ENCODE measurements around the gene ARID5B. TPM values are rescaled to one million over a fixed set of nuclear protein-coding genes. Genes with fewer than 3 reads are reported as not detected.

ARID5B gene
- total and polyA plus RNA-seq, 2 experiments from 2014 or later = 1.3 to 1.6 TPM

DNA sequence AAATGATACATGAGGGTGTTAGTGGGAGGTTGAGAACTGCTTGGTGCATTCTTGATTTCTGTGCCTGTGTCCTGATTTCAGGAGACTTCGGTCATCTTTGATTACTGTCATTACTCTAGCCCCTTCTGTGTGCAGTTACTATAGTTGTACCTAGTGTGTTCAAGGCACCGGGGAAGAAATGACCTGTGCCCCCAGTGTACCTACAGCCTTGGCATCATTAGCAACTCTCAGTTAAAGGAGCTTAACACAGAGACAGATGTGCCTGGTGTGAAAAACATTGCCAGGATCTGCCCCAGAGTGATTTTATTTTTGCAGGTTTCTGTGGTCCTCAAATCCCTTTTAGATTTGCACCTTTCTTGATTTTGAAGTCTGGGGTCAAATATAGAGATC lies 62.2 kb downstream of the ARID5B start:
- Histone ChIP-seq H3K4me3 (no peak overlapping the region), H3F3A (replicated peaks; ENCODE audit: low read depth) (no peaks in the 10 kb centered on the region), H3K4me2 (no peak overlapping the region), H3K36me3 (ENCODE audit: insufficient read depth) (no peaks in the 10 kb centered on the region), H3K27ac (ENCODE audit: low read depth) (no peak overlapping the region), H3K4me1 (ENCODE audit: insufficient read depth) (peaks cover 21% of the 10 kb centered on the region), H3K9me2 (ENCODE audit: insufficient read depth) (no peaks in the 10 kb centered on the region), H2AFZ (peak overlapping the region; percentile 75), H3K79me2 (replicated peaks; ENCODE audit: insufficient read depth) (no peaks in the 10 kb centered on the region), H3K27me3 (ENCODE audit: insufficient read depth) (no peaks in the 10 kb centered on the region), H4K20me1 (replicated peaks; ENCODE audit: insufficient read depth) (no peaks in the 10 kb centered on the region)
- H3K36me3 Mint-ChIP-seq (ENCODE audit: low read depth) = no peaks in the 10 kb centered on the region
- ATAC-seq (no peak), DNase-seq (ENCODE audit: low spot score) (no peak)
- H3K4me1 Mint-ChIP-seq = peaks cover 16% of the 10 kb centered on the region
- H3K4me3 Mint-ChIP-seq = no peak overlapping the region
- H3K9me3 Mint-ChIP-seq = no peaks in the 10 kb centered on the region; the same call in 2 of the 3 replicates
- TF ChIP-seq ZNF331 (CRISPR knock-in tag; IDR thresholded peaks at IDR 0.05; ENCODE audit: low read depth) = no peak
- no peaks in the 10 kb centered on the region for H3K27me3 Mint-ChIP-seq (ENCODE audit: insufficient read depth, low read depth, poor library complexity)
- peak overlapping the region; percentile 10; the same call in 1 of the 2 replicates for H3K27ac Mint-ChIP-seq

DNA sequence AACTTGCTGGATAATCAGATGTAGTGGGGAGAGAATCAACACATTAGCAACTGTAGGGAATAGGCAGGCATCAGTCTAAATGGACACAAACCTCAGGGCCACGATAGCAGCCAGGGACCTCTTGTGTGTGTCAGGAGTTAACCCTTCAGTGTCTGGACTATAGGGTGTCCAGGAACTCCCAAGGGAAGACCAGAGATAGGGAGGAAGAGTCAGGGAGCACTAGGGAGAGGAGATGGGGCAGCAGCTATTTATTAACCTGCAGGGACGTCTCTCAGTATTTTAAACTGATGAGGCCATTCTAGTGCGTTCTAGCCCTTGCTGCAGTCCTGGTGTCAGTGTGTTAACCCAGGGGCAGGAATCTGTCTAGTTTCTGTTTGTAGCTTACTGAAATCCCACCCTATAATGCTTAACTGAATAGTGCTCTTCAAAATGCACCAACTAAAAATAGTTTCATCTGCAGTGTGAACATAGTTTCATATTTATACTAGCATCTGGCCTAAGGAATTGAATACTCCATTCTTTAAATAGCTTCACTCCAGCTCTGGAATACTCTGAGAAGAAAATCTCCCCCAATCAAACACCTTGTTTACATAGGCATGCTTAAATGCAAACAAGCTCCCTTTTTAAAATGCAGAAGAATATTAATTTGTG lies 62.7 kb downstream of the ARID5B start:
- peaks cover 26% of the 10 kb centered on the region for H3K4me1 ChIP-seq (ENCODE audit: insufficient read depth)
- H3K4me3 ChIP-seq = no peak overlapping the region
- H3F3A ChIP-seq (replicated peaks; ENCODE audit: low read depth) = no peaks in the 10 kb centered on the region
- peak overlapping the region; percentile 75 for H2AFZ ChIP-seq
- H3K27ac ChIP-seq (ENCODE audit: low read depth) = no peak overlapping the region
- no peaks in the 10 kb centered on the region for H4K20me1 ChIP-seq (replicated peaks; ENCODE audit: insufficient read depth)
- Mint-ChIP-seq H3K27ac (peak overlapping the region; percentile 41; the same call in 1 of the 2 replicates), H3K27me3 (ENCODE audit: insufficient read depth, low read depth, poor library complexity) (no peaks in the 10 kb centered on the region), H3K4me3 (no peak overlapping the region), H3K9me3 (no peaks in the 10 kb centered on the region; the same call in 2 of the 3 replicates), H3K36me3 (ENCODE audit: low read depth) (no peaks in the 10 kb centered on the region), H3K4me1 (peaks cover 21% of the 10 kb centered on the region)
- peak; percentile 48; the same call in 2 of the 3 replicates for ATAC-seq
- H3K27me3 ChIP-seq (ENCODE audit: insufficient read depth) = no peaks in the 10 kb centered on the region
- H3K79me2 ChIP-seq (replicated peaks; ENCODE audit: insufficient read depth) = no peaks in the 10 kb centered on the region
- no peaks in the 10 kb centered on the region for H3K36me3 ChIP-seq (ENCODE audit: insufficient read depth)
- DNase-seq (ENCODE audit: low spot score) = no peak
- H3K4me2 ChIP-seq = 0 out of 2 replicates have a peak overlapping the region, but pooled peaks have one; percentile 44
- H3K9me2 ChIP-seq (ENCODE audit: insufficient read depth) = no peaks in the 10 kb centered on the region
- TF ChIP-seq JUNB (IDR thresholded peaks at IDR 0.05; ENCODE audit: unreplicated experiment) (no peak), ZNF114 (CRISPR knock-in tag; IDR thresholded peaks at IDR 0.05) (no peak), NANOG (IDR thresholded peaks at IDR 0.05; ENCODE audit: borderline replicate concordance) (no peak), EZH2phosphoT487 (IDR thresholded peaks at IDR 0.05; ENCODE audit: unreplicated experiment) (no peak)
- TF ChIP-seq, protein P1, sequence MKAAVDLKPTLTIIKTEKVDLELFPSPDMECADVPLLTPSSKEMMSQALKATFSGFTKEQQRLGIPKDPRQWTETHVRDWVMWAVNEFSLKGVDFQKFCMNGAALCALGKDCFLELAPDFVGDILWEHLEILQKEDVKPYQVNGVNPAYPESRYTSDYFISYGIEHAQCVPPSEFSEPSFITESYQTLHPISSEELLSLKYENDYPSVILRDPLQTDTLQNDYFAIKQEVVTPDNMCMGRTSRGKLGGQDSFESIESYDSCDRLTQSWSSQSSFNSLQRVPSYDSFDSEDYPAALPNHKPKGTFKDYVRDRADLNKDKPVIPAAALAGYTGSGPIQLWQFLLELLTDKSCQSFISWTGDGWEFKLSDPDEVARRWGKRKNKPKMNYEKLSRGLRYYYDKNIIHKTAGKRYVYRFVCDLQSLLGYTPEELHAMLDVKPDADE (IDR thresholded peaks at IDR 0.05) = no peak

DNA sequence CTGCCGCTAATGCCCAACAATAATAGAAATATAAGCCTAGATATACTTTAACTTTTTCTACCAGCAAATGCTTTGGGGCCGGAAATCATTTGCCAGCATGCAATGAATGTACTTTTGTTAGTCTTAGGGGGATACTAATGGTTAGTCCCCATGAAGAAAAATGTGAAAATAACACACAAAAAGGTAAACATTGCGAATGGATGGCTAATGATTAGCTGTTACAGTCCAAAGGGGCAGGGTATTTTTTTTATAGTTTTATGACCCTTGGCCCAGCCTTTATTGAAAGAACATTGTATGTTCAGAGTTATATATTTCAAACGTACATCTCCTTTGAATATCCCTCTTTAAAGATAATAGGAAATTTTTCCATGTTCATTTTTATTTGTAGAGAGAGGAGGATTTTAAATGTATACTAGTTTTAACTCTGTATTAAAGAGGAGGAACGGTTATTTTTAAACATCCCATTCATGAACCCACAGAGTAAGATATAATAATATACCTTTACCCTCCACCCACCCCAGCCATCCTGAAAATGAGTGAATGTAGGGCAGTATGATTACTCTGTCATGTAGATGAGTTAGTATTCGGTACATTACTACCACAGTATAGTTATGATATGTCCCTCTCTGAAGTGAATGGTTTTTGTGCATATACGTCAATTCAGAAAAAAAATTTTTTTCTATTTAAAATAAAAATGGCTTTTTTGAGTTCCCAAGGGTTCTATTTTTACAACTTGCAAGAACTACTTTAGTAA lies 63.6 kb downstream of the ARID5B start:
- Mint-ChIP-seq H3K9me3 (no peaks in the 10 kb centered on the region; the same call in 2 of the 3 replicates), H3K27me3 (ENCODE audit: insufficient read depth, low read depth, poor library complexity) (no peaks in the 10 kb centered on the region), H3K27ac (no peak overlapping the region), H3K4me3 (no peak overlapping the region), H3K4me1 (peaks cover 21% of the 10 kb centered on the region), H3K36me3 (ENCODE audit: low read depth) (no peaks in the 10 kb centered on the region)
- ATAC-seq (no peak), DNase-seq (ENCODE audit: low spot score) (no peak)
- no peak overlapping the region for H3K27ac ChIP-seq (ENCODE audit: low read depth)
- no peaks in the 10 kb centered on the region for H3K36me3 ChIP-seq (ENCODE audit: insufficient read depth)
- no peaks in the 10 kb centered on the region for H3K27me3 ChIP-seq (ENCODE audit: insufficient read depth)
- H3K4me2 ChIP-seq = 0 out of 2 replicates have a peak overlapping the region, but pooled peaks have one; percentile 44
- no peak overlapping the region for H3K4me3 ChIP-seq
- H3K79me2 ChIP-seq (replicated peaks; ENCODE audit: insufficient read depth) = no peaks in the 10 kb centered on the region
- peaks cover 27% of the 10 kb centered on the region for H3K4me1 ChIP-seq (ENCODE audit: insufficient read depth)
- no peak for TF ChIP-seq EZH2 (IDR thresholded peaks at IDR 0.05; ENCODE audit: low read depth, unreplicated experiment)
- no peaks in the 10 kb centered on the region for H3F3A ChIP-seq (replicated peaks; ENCODE audit: low read depth)
- H2AFZ ChIP-seq = no peak overlapping the region
- H3K9me2 ChIP-seq (ENCODE audit: insufficient read depth) = no peaks in the 10 kb centered on the region
- no peaks in the 10 kb centered on the region for H4K20me1 ChIP-seq (replicated peaks; ENCODE audit: insufficient read depth)

Data from GM23338 (cell line).